GM06990 (cell line): ENCODE results near the gene MSMO1.

Source experiments
- DNase-seq: peaks from one replicate; pipeline ENCODE4 v3.0.0-alpha.2; 2011; ENCODE audit not compliant: insufficient read length; ENCODE audit errors: extremely low read depth
- H3K27me3 ChIP-seq: replicated peaks from 2 replicates; pipeline ENCODE4 v1.6.0; 2011; ENCODE audit warnings: low read length; ENCODE audit not compliant: control insufficient read depth, insufficient read depth
- H3K36me3 ChIP-seq: 2 replicates; pipeline ENCODE4 v1.5.1; 2011; ENCODE audit warnings: low read length; ENCODE audit not compliant: control insufficient read depth, insufficient read depth
- H3K4me3 ChIP-seq: replicated peaks from 2 replicates; pipeline ENCODE4 v1.5.1; 2011; ENCODE audit warnings: low read depth, mild to moderate bottlenecking, control low read depth, low read length
- TF ChIP-seq, protein P1 (sequence below): IDR thresholded peaks from 2 replicates; pipeline ENCODE4 v1.5.1; 2011; ENCODE audit warnings: low read length, control low read depth, mild to moderate bottlenecking, inconsistent platforms; ENCODE audit not compliant: insufficient read depth, poor library complexity, severe bottlenecking

MSMO1 gene

DNA sequence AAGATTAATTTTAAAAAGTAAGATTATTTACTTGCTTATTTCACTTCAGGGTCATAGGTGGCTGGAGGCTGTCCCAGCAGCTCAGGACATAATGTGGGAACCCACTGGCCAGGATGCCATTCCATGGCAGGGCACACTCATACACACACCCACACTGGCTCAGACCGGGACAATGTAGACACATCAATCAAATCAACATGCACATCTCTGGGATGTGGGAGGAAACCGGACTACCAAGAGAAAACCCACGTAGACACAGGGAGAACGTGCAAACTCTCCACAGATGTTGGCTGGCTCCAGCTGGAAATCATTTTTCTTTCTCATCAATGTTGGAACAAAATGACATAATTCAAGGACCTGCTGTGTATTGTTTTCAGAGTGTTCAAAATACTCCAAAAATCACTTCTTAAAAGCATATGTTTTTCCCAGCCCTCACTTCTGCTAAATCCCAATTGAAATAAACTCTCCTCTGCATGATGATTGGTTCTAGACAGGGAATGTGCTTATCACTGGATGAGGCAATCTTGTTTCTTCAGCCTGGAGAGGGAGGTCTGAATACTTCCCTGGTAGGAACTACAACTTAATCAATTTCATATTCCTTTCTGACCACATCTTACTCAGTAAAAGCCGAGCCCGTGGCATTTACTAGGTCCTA lies 32.7 kb downstream of the MSMO1 start:
- H3K4me3 ChIP-seq = no peak overlapping the region
- no peak for DNase-seq
- TF ChIP-seq, protein P1, sequence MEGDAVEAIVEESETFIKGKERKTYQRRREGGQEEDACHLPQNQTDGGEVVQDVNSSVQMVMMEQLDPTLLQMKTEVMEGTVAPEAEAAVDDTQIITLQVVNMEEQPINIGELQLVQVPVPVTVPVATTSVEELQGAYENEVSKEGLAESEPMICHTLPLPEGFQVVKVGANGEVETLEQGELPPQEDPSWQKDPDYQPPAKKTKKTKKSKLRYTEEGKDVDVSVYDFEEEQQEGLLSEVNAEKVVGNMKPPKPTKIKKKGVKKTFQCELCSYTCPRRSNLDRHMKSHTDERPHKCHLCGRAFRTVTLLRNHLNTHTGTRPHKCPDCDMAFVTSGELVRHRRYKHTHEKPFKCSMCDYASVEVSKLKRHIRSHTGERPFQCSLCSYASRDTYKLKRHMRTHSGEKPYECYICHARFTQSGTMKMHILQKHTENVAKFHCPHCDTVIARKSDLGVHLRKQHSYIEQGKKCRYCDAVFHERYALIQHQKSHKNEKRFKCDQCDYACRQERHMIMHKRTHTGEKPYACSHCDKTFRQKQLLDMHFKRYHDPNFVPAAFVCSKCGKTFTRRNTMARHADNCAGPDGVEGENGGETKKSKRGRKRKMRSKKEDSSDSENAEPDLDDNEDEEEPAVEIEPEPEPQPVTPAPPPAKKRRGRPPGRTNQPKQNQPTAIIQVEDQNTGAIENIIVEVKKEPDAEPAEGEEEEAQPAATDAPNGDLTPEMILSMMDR = no peak
- H3K36me3 ChIP-seq = no peaks in the 10 kb centered on the region
- H3K27me3 ChIP-seq = no peaks in the 10 kb centered on the region; the same call in 1 of the 2 replicates

DNA sequence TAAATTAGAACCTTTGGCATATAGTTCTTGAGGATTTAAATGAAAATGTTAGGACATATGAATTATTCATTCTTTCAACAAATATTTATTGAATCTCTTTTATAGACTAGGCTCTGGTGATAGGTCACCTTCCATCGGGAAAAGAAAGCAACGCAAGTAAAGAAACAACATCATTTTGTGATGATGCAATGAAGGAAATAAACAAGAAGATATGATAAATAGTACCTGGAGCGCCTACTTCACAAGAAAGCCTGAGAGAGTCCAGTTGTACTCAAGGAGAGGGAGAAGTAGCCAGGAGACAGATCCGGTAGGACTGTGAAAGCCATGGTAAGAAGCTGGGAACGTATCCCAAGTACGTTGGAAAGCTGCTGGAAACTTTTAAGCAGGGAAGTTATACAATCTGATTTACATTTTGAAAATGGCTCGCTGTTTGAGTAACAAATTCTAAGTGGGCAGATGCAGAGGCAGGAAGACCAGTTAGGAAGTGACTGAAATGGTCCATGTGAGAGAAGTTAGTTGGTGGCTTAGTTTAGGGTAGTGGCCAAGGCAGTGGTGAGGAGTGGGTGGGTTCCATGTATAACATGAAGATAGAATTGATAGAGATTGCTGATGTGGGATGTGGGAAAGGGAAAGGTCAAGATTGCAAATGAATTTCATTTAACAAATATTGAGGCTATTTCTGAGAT lies 33.7 kb downstream of the MSMO1 start:
- TF ChIP-seq, protein P1 = no peak
- H3K36me3 ChIP-seq = no peaks in the 10 kb centered on the region
- no peak for DNase-seq
- H3K4me3 ChIP-seq = no peak overlapping the region
- no peaks in the 10 kb centered on the region; the same call in 1 of the 2 replicates for H3K27me3 ChIP-seq

DNA sequence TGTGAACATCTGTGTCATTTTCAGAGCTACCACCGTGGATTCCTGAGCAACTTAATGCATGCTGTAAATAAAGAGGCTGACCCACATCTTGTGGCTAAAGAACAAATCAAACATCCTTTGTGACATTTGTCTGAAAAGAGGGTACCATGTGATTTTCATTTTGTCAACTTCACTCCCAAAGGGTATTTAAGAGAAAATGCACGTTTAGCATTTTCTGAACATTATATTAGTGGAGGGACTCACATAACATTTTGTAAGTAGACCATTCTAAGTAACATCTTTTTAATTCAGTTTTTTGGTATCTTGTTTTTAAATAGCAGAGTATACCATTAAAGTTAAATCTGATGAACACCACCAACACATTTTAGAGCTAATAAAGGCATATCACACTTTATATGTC lies 34.3 kb downstream of the MSMO1 start:
- Histone ChIP-seq H3K36me3 (no peaks in the 10 kb centered on the region), H3K4me3 (no peak overlapping the region), H3K27me3 (no peaks in the 10 kb centered on the region; the same call in 1 of the 2 replicates)
- DNase-seq = no peak
- TF ChIP-seq, protein P1 = no peak

DNA sequence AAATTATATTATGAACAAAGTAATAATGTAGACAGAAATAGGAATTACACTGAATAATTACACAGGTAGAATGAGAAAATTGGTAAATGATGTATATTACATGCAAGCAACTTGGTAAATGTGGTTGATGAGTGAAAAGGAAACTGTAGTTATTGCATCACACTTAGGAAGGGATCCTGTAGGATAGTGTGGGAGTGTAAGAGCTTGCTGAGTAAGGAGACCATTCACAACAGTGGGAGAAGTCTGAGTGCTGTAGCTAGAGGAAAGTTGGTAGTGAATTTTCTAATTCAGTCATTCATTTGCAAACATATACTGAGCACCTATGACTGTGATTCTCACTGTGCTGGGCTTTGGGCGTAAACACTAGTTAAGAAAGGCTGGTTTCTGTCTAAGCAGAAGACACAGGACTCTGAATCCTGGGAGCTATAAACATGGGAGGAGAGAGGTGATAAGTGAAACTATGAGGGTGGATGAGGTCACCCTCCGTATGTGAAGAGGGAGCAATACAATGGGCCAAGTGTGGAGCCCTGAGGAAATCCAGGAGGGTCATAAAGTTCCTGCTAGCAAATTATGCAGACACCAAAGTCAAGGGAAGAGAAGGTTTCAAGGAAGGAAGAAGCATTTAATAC lies 37.1 kb downstream of the MSMO1 start:
- Histone ChIP-seq H3K36me3 (no peaks in the 10 kb centered on the region), H3K4me3 (no peak overlapping the region), H3K27me3 (no peaks in the 10 kb centered on the region; the same call in 1 of the 2 replicates)
- DNase-seq = no peak
- TF ChIP-seq, protein P1 = no peak

DNA sequence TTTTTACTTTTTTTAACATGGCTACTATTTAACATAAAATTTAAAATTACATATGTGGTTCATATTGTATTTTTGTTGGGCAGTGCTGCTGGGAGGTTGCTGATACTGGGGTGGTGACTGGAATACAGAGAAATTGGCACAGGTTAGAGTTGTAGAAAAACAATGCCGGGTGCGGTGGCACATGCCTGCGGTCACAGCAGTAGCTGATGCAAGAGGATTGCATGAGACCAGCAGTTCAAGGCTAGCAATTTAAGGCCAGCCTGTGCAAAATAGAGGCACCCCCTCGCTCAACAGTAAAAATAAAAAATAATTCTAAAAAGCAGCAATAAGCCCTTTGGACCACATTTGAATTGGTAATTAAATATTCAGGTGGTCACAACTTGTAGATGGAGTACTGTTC lies 39.6 kb downstream of the MSMO1 start:
- TF ChIP-seq, protein P1 = no peak
- DNase-seq = no peak
- H3K36me3 ChIP-seq = no peaks in the 10 kb centered on the region

More for the DNA sequence above, 39.6 kb downstream of the MSMO1 start:
- Histone ChIP-seq H3K27me3 (no peaks in the 10 kb centered on the region), H3K4me3 (no peak overlapping the region)
